Measurements from ENCODE around the gene ZNF598. TPM values are rescaled to one million over a fixed set of nuclear protein-coding genes. Genes with fewer than 3 reads are reported as not detected.
A peak's percentile ranks its signal among the peaks of the same experiment; 100 is the strongest.

The ZNF598 gene
- total RNA-seq, 3 donors from 2014 or later = 41.9 to 45.4 (median 42.4) TPM

GRCh38 chr16:2024032-2024420 lies 14.4 kb upstream of the ZNF598 start:
- Histone ChIP-seq H3K4me1 (ENCODE audit: low read depth) (peaks cover 37% of the 10 kb centered on the region), H3K9me3 (no peaks in the 10 kb centered on the region), H3K4me3 (no peak overlapping the region), H3K36me3 (ENCODE audit: low read depth) (no peaks in the 10 kb centered on the region)
- intact Hi-C loops (cut with DNase I, micrococcal nuclease) = loop anchor here (10.0 kb wide), 2 partner anchors 121 to 131 kb away; partner anchors contain the start of genes RAB26 (in 1 of the 2) and TRAF7 (in 1 of the 2)
- TF ChIP-seq CTCF (IDR thresholded peaks at IDR 0.05) = no peak
- peak in 1 of 3 donors; percentile 37 for DNase-seq
- no peak for ATAC-seq

DNA sequence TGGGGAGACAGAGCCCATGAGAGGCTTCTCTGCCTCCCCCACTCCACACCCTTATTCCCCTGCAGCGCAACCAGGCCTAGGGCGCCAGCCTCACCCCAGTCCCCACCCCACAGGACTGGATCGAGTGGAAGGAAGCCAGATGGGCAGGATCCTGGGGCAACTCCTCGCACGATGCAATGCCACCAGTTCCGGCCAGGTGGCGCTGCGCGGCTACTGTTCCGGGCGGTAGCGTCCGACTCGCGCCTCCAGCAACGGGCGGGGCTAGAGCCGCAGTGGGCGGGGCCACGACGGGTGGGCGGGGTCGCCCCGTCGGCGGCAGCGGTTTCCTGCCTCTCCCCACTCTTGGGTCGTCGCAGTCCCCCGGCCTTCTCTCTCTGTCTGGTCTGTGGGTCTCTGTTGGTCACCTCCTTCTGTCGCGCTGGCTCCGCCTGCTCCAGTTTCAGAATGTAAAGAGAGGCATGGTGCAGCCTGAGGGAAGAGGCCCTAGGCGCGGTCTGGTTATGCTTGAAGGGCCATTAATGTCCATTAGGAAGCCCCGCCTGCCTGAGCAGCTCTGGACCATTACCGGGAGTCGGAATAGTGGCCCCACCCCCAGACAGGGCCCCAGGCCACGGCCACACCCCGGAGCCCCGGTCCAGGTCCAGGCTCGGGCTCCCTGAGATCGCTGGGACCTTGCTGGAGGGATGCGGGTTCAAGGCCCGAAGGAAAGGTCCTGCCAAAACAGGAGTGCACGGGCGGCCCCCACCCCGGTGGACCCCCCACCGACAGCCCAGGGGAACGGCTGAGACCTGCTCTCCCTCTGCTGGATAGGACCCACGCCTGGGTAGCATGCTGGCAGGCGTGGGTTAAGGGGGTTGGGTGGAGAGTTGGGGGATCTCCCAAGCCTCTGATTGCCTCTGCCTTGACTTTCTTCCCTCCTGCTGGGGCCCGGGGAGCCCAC lies 13.7 kb upstream of the ZNF598 start:
- Histone ChIP-seq H3K36me3 (ENCODE audit: low read depth) (no peaks in the 10 kb centered on the region), H3K9me3 (no peaks in the 10 kb centered on the region), H3K4me1 (ENCODE audit: low read depth) (peaks cover 36% of the 10 kb centered on the region), H3K4me3 (peak overlapping the region; percentile 9)
- intact Hi-C loops (cut with DNase I, micrococcal nuclease) = loop anchor here (10.0 kb wide), 2 partner anchors 121 to 131 kb away; partner anchors contain the start of genes RAB26 (in 1 of the 2) and TRAF7 (in 1 of the 2)
- DNase-seq = peak; percentile 95 to 99 (median 97)
- peak; percentile 95 for TF ChIP-seq CTCF (IDR thresholded peaks at IDR 0.05)
- ATAC-seq = peak; percentile 95

GRCh38 chr16:2022723-2023091 lies 13.1 kb upstream of the ZNF598 start:
- H3K9me3 ChIP-seq = no peaks in the 10 kb centered on the region
- intact Hi-C loops (cut with DNase I, micrococcal nuclease) = loop anchor here (10.0 kb wide), 2 partner anchors 122 to 132 kb away; partner anchors contain the start of genes RAB26 (in 1 of the 2) and TRAF7 (in 1 of the 2)
- TF ChIP-seq CTCF (IDR thresholded peaks at IDR 0.05) = no peak
- H3K4me1 ChIP-seq (ENCODE audit: low read depth) = peaks cover 32% of the 10 kb centered on the region
- H3K36me3 ChIP-seq (ENCODE audit: low read depth) = no peaks in the 10 kb centered on the region
- ATAC-seq (peak; percentile 28), DNase-seq (no peak)
- H3K4me3 ChIP-seq = no peak overlapping the region

DNA sequence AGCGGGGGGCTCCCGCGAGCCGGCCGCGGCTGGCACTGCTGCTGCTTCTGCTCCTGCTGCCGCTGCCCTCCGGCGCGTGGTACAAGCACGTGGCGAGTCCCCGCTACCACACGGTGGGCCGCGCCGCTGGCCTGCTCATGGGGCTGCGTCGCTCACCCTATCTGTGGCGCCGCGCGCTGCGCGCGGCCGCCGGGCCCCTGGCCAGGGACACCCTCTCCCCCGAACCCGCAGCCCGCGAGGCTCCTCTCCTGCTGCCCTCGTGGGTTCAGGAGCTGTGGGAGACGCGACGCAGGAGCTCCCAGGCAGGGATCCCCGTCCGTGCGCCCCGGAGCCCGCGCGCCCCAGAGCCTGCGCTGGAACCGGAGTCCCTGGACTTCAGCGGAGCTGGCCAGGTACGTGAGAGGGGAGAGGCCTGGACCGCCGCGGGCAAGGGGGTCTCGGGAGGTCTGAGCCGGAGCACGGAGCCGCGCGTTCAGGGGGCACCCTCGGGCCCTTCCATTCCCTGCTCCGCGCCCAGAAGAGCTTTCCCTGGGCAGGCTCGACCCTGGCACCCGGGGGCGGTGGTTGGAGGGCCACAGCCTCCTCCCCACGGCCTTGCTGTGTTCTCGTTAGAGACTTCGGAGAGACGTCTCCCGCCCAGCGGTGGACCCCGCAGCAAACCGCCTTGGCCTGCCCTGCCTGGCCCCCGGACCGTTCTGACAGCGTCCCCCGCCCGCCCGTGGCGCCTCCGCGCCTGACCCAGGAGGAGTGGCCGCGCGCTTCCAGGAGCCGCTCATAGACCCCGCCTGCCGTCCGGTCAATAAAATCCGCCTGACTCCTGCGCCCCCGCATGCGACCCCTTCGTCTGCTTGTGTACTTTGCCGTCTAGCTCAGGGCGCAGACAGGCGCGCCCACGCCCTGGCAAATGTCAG lies 10.6 kb upstream of the ZNF598 start:
- Histone ChIP-seq H3K9me3 (no peaks in the 10 kb centered on the region), H3K36me3 (ENCODE audit: low read depth) (no peaks in the 10 kb centered on the region), H3K4me3 (no peak overlapping the region), H3K4me1 (ENCODE audit: low read depth) (peaks cover 38% of the 10 kb centered on the region)
- DNase-seq = peak in 1 of 3 donors; percentile 48
- intact Hi-C loops (cut with DNase I, micrococcal nuclease) = loop anchor here (10.0 kb wide), 2 partner anchors 125 to 135 kb away; partner anchors contain the start of genes RAB26 (in 1 of the 2) and TRAF7 (in 1 of the 2)
- no peak for TF ChIP-seq CTCF (IDR thresholded peaks at IDR 0.05)
- ATAC-seq = no peak

GRCh38 chr16:2019518-2019920 lies 9.9 kb upstream of the ZNF598 start, which contains the start of gene NPW:
Gene NPW, plus strand, starts transcription at chr16:2019785.
- Histone ChIP-seq H3K4me1 (ENCODE audit: low read depth) (peaks cover 38% of the 10 kb centered on the region), H3K9me3 (no peaks in the 10 kb centered on the region), H3K36me3 (ENCODE audit: low read depth) (no peaks in the 10 kb centered on the region), H3K4me3 (no peak within 1 kb of the TSS)
- no peak for TF ChIP-seq CTCF (IDR thresholded peaks at IDR 0.05)
- DNase-seq (peak in 1 of 3 donors; percentile 47), ATAC-seq (no peak)
- intact Hi-C loops (cut with DNase I, micrococcal nuclease) = no loop called here
